SK-N-MC (cell line): ENCODE measurements around the gene FIBIN.

Source experiments
- EZH2 ChIP-seq: fragments of 200-600 bp; sonication (generic); IDR thresholded peaks from one replicate; pipeline ENCODE4 v1.6.1; 2017; ENCODE audit warnings: antibody characterized with exemption
- POLR2AphosphoS5 ChIP-seq: IDR thresholded peaks from 2 replicates; pipeline ENCODE4 v1.6.1; 2012; ENCODE audit warnings: mild to moderate bottlenecking, low read depth, low read length, borderline replicate concordance

DNA sequence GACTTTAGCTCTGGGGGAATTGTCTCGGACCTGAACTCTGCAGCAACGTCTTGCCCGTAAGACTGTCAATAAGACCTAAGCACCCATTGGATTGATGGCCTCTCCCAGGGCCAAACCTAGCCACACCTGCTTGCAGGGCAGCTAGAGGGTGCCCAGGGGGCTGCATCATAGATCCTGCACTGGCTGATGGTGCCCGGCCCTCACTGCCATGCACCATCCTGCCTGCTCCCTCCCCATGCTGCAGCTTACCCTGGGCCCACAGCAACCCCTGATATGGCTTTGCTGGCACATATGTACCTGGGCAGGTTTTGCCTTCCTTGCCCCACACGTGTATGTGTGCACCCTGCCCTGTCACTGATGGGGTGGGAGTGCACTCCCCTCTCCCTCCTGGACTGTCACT, 37.8 kb downstream of the FIBIN start:
- TF ChIP-seq POLR2AphosphoS5: no peak
- TF ChIP-seq EZH2: no peak
